ENCODE results near the gene RHOD. TPM values are rescaled to one million over a fixed set of nuclear protein-coding genes. Genes with fewer than 3 reads are reported as not detected.

Gene RHOD
- polyA plus RNA-seq (ENCODE audit: insufficient read length in 12 of 12) = 10 to 100 TPM in 9 of 12 donors, 1 to 10 TPM in 2, not detected in 1; 7.4 to 20.7 (median 11.6) TPM
- long read RNA-seq, donor 1, transcript RHOD-201 (5 exons, 1,129 nt) = major isoform, 9 of 26 reads
- long read RNA-seq, donor 1, partial matches to known transcripts = 17 of 26 reads
- long read RNA-seq, donor 1, other reads (novel, unspliced or antisense) = 0 of 26 reads
- long read RNA-seq, donor 2, transcript RHOD-201 (5 exons, 1,129 nt) = major isoform, 6 of 15 reads
- long read RNA-seq, donor 2, partial matches to known transcripts = 9 of 15 reads
- long read RNA-seq, donor 2, other reads (novel, unspliced or antisense) = 0 of 15 reads
- long read RNA-seq, donor 3, transcript RHOD-201 (5 exons, 1,129 nt) = major isoform, 5 of 5 reads
- long read RNA-seq, donor 3, partial matches to known transcripts = 0 of 5 reads
- long read RNA-seq, donor 3, other reads (novel, unspliced or antisense) = 0 of 5 reads
- long read RNA-seq, donor 4, transcript RHOD-201 (5 exons, 1,129 nt) = major isoform, 9 of 9 reads
- long read RNA-seq, donor 4, partial matches to known transcripts = 0 of 9 reads
- long read RNA-seq, donor 4, other reads (novel, unspliced or antisense) = 0 of 9 reads
- long read RNA-seq, donor 5 = 0 reads
- long read RNA-seq, donor 6, transcript RHOD-201 (5 exons, 1,129 nt) = major isoform, 7 of 7 reads
- long read RNA-seq, donor 6, partial matches to known transcripts = 0 of 7 reads
- long read RNA-seq, donor 6, other reads (novel, unspliced or antisense) = 0 of 7 reads
- long read RNA-seq, donor 7, transcript RHOD-201 (5 exons, 1,129 nt) = major isoform, 5 of 6 reads
- long read RNA-seq, donor 7, partial matches to known transcripts = 0 of 6 reads
- long read RNA-seq, donor 7, other reads (novel, unspliced or antisense) = 0 of 6 reads
- long read RNA-seq, donor 8, transcript RHOD-201 (5 exons, 1,129 nt) = major isoform, 17 of 26 reads
- long read RNA-seq, donor 8, partial matches to known transcripts = 9 of 26 reads
- long read RNA-seq, donor 8, other reads (novel, unspliced or antisense) = 0 of 26 reads
- long read RNA-seq, donor 9, transcript RHOD-201 (5 exons, 1,129 nt) = major isoform, 6 of 6 reads
- long read RNA-seq, donor 9, partial matches to known transcripts = 0 of 6 reads
- long read RNA-seq, donor 9, other reads (novel, unspliced or antisense) = 0 of 6 reads
- long read RNA-seq, donor 10, partial matches to known transcripts = 0 of 2 reads
- long read RNA-seq, donor 10, other reads (novel, unspliced or antisense) = 0 of 2 reads
- long read RNA-seq, donor 11, transcript RHOD-201 (5 exons, 1,129 nt) = major isoform, 11 of 17 reads
- long read RNA-seq, donor 11, partial matches to known transcripts = 6 of 17 reads
- long read RNA-seq, donor 11, other reads (novel, unspliced or antisense) = 0 of 17 reads

GRCh38 chr11:67056267-67057204 is at the start of gene RHOD:
TSS of gene RHOD (plus strand) at chr11:67056847. CDS start at chr11:67056903, 56 bp downstream.
- DNase-seq = no peak

GRCh38 chr11:67007126-67007525 is 49.5 kb upstream of the RHOD start:
- no peak for DNase-seq

- no peak for DNase-seq
Observed at GRCh38 chr11:67010296-67010905, 46.2 kb upstream of the RHOD start.

- no peak for DNase-seq
Observed at GRCh38 chr11:67013511-67014045, 43.1 kb upstream of the RHOD start.

- no peak for DNase-seq
Observed at GRCh38 chr11:67014343-67014742, 42.3 kb upstream of the RHOD start.

GRCh38 chr11:67015048-67015447 is 41.6 kb upstream of the RHOD start:
- no peak for DNase-seq

GRCh38 chr11:67016550-67016949 is 40.1 kb upstream of the RHOD start:
- no peak for DNase-seq

- DNase-seq = no peak
Observed at GRCh38 chr11:67020949-67021348, 35.7 kb upstream of the RHOD start.

GRCh38 chr11:67022341-67022933 is 34.2 kb upstream of the RHOD start:
- DNase-seq = no peak

- no peak for DNase-seq
Observed at GRCh38 chr11:67022961-67023956, 33.4 kb upstream of the RHOD start, which contains the start of gene SYT12. TSS of gene SYT12 (plus strand) at chr11:67023134. CDS start at chr11:67030145, 7,011 bp downstream.

- DNase-seq = no peak
Observed at GRCh38 chr11:67023957-67024353, 32.7 kb upstream of the RHOD start.

- DNase-seq = no peak
Observed at GRCh38 chr11:67024410-67024809, 32.2 kb upstream of the RHOD start.

- no peak for DNase-seq
Observed at GRCh38 chr11:67024966-67025365, 31.7 kb upstream of the RHOD start.

GRCh38 chr11:67025750-67026149 is 30.9 kb upstream of the RHOD start:
- DNase-seq = no peak

- DNase-seq = no peak
Observed at GRCh38 chr11:67026941-67027340, 29.7 kb upstream of the RHOD start.

- DNase-seq = no peak
Observed at GRCh38 chr11:67027483-67027930, 29.1 kb upstream of the RHOD start.

- DNase-seq = no peak
Observed at GRCh38 chr11:67027943-67028542, 28.6 kb upstream of the RHOD start.

Measured in muscle of arm (tissue), 14 donors.